22Rv1 (cell line): Measurements from ENCODE around the gene RAB6D.
"Not testable (repeated sequence)": the region's sequence is repeated elsewhere in the genome, so short reads cannot be mapped to it uniquely, and the experiment has no call there.

ENCODE experiments used
- ZFX ChIP-seq: fragments of 450-650 bp; IDR thresholded peaks from 2 replicates; pipeline ENCODE4 v1.6.1; 2017; ENCODE audit warnings: antibody characterized with exemption, borderline replicate concordance
- TF ChIP-seq, protein P1 (sequence below): fragments of 450-650 bp; IDR thresholded peaks from 2 replicates; pipeline ENCODE4 v1.5.1; 2017; ENCODE audit warnings: mild to moderate bottlenecking

DNA sequence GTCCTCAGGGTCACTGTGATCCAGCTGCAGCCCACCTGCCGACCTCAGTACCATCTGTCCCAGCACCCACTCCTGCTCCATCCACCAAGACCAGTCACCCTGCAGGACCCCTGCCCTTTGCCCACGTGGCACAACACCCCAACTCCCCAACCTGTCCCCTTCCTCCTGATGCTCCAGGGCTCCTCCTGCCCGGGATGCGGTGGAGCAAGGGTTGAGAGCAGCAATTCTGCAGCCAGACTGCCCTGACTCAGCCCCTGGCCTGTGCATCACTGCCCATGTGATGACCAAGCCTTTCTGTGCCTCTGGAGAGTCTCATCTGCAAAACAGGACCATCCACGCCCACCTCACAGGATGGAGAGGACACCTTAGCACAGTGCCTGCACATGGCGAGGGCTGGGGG is 24.9 kb upstream of the RAB6D start:
- TF ChIP-seq, protein P1, sequence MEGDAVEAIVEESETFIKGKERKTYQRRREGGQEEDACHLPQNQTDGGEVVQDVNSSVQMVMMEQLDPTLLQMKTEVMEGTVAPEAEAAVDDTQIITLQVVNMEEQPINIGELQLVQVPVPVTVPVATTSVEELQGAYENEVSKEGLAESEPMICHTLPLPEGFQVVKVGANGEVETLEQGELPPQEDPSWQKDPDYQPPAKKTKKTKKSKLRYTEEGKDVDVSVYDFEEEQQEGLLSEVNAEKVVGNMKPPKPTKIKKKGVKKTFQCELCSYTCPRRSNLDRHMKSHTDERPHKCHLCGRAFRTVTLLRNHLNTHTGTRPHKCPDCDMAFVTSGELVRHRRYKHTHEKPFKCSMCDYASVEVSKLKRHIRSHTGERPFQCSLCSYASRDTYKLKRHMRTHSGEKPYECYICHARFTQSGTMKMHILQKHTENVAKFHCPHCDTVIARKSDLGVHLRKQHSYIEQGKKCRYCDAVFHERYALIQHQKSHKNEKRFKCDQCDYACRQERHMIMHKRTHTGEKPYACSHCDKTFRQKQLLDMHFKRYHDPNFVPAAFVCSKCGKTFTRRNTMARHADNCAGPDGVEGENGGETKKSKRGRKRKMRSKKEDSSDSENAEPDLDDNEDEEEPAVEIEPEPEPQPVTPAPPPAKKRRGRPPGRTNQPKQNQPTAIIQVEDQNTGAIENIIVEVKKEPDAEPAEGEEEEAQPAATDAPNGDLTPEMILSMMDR, result not testable (repeated sequence)
- TF ChIP-seq ZFX, result not testable (repeated sequence)
